ENCODE data around the gene VPS37B. TPM values are rescaled to one million over a fixed set of nuclear protein-coding genes. Genes with fewer than 3 reads are reported as not detected.
"Not testable (repeated sequence)": the region's sequence is repeated elsewhere in the genome, so short reads cannot be mapped to it uniquely, and the experiment has no call there.

VPS37B gene
- 10 to 100 TPM; 39.5 to 70.1 (median 43.6) TPM for polyA plus RNA-seq

DNA sequence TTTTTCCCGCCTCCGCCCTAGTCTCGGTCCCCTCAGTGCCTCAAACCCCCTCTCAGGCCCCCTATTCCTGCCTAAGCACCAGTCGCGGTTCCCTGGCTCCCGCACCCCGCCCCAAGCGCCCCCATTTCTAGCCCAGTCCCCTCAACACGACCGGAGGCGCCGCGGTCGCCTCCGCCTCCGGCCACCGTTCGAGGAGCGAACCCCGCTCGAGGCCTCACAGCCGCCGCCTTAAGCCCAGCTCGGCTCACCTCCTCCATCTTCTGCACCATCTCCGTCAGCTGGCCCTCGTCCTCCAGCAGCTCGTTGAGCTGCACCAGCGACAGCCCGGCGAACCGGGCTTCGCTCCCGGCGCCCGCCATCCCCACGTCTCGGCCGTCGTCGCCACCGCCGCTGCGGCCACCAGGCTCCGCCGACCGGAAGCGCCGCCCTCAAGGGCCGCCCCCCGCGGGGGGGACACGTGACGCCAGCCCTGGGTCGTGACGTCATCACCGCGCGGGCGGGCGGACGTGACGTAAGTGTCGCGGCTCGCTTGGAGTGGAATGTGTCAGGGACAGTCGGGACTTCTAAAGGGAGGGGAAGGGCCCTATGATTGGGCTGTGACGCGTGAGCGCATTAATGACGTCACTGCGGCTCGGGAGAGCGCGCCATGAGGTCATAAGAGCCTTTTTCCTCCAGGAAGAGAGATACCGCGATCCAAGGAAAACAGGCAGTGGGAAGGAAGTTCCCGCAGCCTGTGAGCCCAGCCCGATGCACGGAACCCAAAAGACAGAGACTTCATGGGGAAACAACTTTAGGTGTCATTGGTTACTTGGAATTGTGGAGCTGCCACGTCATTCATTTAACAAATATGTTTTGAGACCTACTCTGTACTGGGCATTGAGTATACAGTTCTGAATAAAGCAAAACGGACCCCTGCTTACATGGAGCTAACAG is at the start of gene VPS37B:
Gene VPS37B (minus strand): TSS at position 421 of the 933 bp plus-strand sequence. CDS start 62 bp downstream, at position 359.
- H3K9me3 Mint-ChIP-seq: no peaks in the 10 kb centered on the region
- peak within 1 kb of the TSS; percentile 94 to 99 (median 97) for H3K4me3 Mint-ChIP-seq
- H3K4me1 Mint-ChIP-seq: peaks cover 91 to 97% of the 10 kb centered on the region in 2 donors
- peaks cover 18 to 45% (median 26%) of the 10 kb centered on the region in 3 donors for H3K27me3 Mint-ChIP-seq (ENCODE audit: low read depth in 3 of 3)
- peak within 1 kb of the TSS; percentile 99 to 100 (median 100) for H3K27ac Mint-ChIP-seq
- no peaks in the 10 kb centered on the region for H3K36me3 Mint-ChIP-seq
- peak; percentile 96 to 98 (median 97) for DNase-seq

- peaks cover 2 to 13% (median 11%) of the 10 kb centered on the region in 3 donors for H3K27me3 Mint-ChIP-seq (ENCODE audit: low read depth in 3 of 3)
- H3K9me3 Mint-ChIP-seq: peaks cover 0 to 2% (median 0%) of the 10 kb centered on the region in 6 donors
- H3K27ac Mint-ChIP-seq: peak overlapping the region in 5 of 6 donors; percentile 11 to 95 (median 84)
- H3K4me3 Mint-ChIP-seq: peak overlapping the region in 1 of 5 donors; percentile 24
- no peak for DNase-seq
- H3K36me3 Mint-ChIP-seq: no peaks in the 10 kb centered on the region
- H3K4me1 Mint-ChIP-seq: peaks cover 67 to 69% of the 10 kb centered on the region in 2 donors
These were observed 49.0 kb upstream of the VPS37B start for GRCh38 chr12:122944605-122945592.

DNA sequence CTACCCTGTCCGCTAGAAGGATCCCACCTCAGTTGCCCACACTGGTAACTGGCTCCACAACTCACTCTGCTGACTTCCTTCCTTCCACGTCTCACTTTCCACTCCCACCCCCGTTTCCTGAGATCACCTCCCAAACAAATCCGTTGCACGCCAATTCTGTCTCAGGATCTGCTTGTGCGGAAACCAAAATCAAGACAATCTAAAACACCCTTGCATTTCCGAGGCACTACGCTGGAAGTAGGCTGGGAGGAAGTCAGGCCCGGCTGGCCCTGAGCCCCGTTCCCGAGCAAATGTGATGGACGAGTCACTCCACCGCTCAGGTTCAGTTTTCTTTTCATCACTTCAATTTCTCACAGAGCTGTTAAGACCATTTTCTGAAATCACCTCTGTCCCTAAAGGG is 47.3 kb upstream of the VPS37B start:
- peaks cover 0 to 2% (median 0%) of the 10 kb centered on the region in 6 donors for H3K9me3 Mint-ChIP-seq
- H3K27ac Mint-ChIP-seq: peak overlapping the region; percentile 87 to 96 (median 89)
- H3K4me1 Mint-ChIP-seq: peaks cover 65 to 69% of the 10 kb centered on the region in 2 donors
- peak in 2 of 3 donors; percentile 23 to 29 for DNase-seq
- peak overlapping the region; percentile 60 to 93 (median 74) for H3K4me3 Mint-ChIP-seq
- H3K27me3 Mint-ChIP-seq (ENCODE audit: low read depth in 3 of 3): peaks cover 2 to 13% (median 11%) of the 10 kb centered on the region in 3 donors
- peaks cover 0 to 4% (median 0%) of the 10 kb centered on the region in 3 donors for H3K36me3 Mint-ChIP-seq

DNA sequence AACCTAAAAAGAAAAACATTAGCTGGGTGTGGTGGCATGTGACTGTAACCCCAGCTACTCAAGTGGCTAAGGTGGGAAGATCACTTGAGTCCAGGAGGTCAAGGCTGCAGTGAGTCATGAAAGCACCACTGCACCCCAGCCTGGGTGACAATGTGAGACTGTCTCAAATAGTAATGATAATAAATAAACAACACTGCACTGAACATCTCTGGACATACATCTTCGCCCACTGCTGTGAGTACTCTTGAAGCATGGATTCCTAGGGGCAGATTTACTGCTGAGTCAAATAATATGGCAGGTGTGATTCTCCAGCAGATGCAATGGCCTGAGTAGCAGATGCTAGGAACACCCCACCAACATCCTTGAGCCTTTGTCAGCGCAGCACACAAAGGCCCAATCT is 46.7 kb upstream of the VPS37B start:
- H3K36me3 Mint-ChIP-seq: peaks cover 0 to 4% (median 0%) of the 10 kb centered on the region in 3 donors
- H3K9me3 Mint-ChIP-seq: peaks cover 0 to 2% (median 0%) of the 10 kb centered on the region in 6 donors
- H3K4me3 Mint-ChIP-seq: peak overlapping the region; percentile 60 to 93 (median 74)
- H3K27ac Mint-ChIP-seq: peak overlapping the region; percentile 87 to 96 (median 89)
- peaks cover 59 to 63% of the 10 kb centered on the region in 2 donors for H3K4me1 Mint-ChIP-seq
- peak; percentile 70 to 75 (median 72) for DNase-seq
- peaks cover 2 to 15% (median 15%) of the 10 kb centered on the region in 3 donors for H3K27me3 Mint-ChIP-seq (ENCODE audit: low read depth in 3 of 3)

DNA sequence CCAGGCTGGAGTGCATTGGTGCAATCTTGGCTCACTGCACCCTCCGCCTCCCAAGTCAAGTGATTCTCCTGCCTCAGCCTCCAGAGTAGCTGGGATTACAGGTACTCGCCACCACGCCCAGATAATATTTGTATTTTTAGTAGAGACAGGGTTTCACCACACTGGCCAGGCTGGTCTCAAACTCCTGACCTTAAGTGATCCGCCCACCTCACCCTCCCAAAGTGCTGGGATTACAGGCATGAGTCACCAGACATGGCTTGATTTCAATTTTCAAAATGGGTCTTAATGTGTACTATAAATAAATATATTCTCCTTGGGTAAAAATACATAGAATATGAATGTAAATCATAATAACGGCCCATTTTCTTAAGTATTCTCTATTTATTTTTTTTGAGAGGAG is 45.4 kb upstream of the VPS37B start:
- peak overlapping the region in 2 of 6 donors; percentile 40 to 89 for H3K27ac Mint-ChIP-seq
- not testable (repeated sequence) for H3K9me3 Mint-ChIP-seq; H3K27me3 Mint-ChIP-seq (ENCODE audit: low read depth in 3 of 3)

GRCh38 chr12:122939125-122939524 is 43.2 kb upstream of the VPS37B start:
- Mint-ChIP-seq H3K27me3 (ENCODE audit: low read depth in 3 of 3) (peaks cover 2 to 10% (median 9%) of the 10 kb centered on the region in 3 donors), H3K36me3 (peaks cover 0 to 4% (median 0%) of the 10 kb centered on the region in 3 donors), H3K9me3 (peaks cover 0 to 2% (median 0%) of the 10 kb centered on the region in 6 donors), H3K27ac (peak overlapping the region in 2 of 6 donors; percentile 65 to 86), H3K4me3 (no peak overlapping the region), H3K4me1 (peaks cover 36 to 38% of the 10 kb centered on the region in 2 donors)
- DNase-seq: no peak

More for the DNA sequence above, 45.4 kb upstream of the VPS37B start:
- H3K4me1 Mint-ChIP-seq: peaks cover 46 to 50% of the 10 kb centered on the region in 2 donors
- DNase-seq, H3K4me3 Mint-ChIP-seq, H3K36me3 Mint-ChIP-seq: not testable (repeated sequence)

DNA sequence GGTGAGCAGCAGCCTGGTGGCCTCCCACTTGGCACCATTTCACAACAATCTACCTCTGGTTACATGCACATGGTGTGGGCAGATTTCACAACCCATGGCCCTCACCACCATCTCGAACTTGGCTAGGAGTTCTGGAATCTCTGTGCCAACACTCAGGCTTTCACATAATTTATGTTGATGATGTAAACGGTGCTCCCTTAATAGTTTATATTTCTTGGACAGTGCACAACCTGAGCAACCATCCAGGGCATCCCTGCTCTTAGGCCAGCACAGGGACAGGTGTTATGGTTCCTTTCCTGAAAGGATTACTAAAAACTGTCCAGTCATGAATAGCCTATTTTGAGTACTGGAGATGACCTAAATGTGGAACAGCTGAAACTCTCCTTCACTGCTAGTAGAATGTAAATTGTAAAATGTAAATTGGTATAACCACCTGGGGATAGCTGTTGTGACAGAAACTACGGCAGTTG is 41.7 kb upstream of the VPS37B start:
- Mint-ChIP-seq H3K27me3 (ENCODE audit: low read depth in 3 of 3) (peaks cover 2 to 7% (median 4%) of the 10 kb centered on the region in 3 donors), H3K36me3 (peaks cover 0 to 4% (median 0%) of the 10 kb centered on the region in 3 donors), H3K9me3 (no peaks in the 10 kb centered on the region)

GRCh38 chr12:122935318-122935717 is 39.4 kb upstream of the VPS37B start:
- H3K9me3 Mint-ChIP-seq: no peaks in the 10 kb centered on the region
- peaks cover under 1 to 2% of the 10 kb centered on the region in 2 donors for H3K4me1 Mint-ChIP-seq
- H3K36me3 Mint-ChIP-seq: peaks cover 0 to 4% (median 0%) of the 10 kb centered on the region in 3 donors
- peaks cover 2 to 3% (median 2%) of the 10 kb centered on the region in 3 donors for H3K27me3 Mint-ChIP-seq (ENCODE audit: low read depth in 3 of 3)
- H3K27ac Mint-ChIP-seq: no peak overlapping the region
- H3K4me3 Mint-ChIP-seq: no peak overlapping the region
- no peak for DNase-seq

More for the DNA sequence above, 41.7 kb upstream of the VPS37B start:
- H3K27ac Mint-ChIP-seq: peak overlapping the region in 2 of 6 donors; percentile 40 to 53
- DNase-seq: no peak
- H3K4me1 Mint-ChIP-seq: peaks cover 22 to 23% of the 10 kb centered on the region in 2 donors
- no peak overlapping the region for H3K4me3 Mint-ChIP-seq

DNA sequence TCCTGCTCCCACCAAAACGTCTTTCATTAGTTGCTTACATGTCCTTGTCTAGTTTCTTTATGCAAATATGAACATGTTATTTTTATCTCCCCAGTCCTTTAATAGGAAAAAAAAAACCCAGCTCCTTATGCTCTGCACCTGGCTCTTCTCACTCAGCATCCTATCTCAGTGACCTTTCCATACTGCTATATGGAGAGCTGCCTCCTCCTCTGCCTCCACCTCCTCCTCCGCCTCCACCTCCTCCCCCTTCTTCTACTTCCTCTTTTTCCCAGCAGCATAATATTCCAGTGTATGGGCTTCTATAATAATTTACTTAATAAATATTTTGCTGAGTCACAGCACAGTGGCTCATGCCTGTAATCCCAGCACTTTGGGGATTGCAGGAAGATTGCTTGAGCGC is 38.8 kb upstream of the VPS37B start:
- H3K4me3 Mint-ChIP-seq: no peak overlapping the region
- no peak overlapping the region for H3K27ac Mint-ChIP-seq
- H3K4me1 Mint-ChIP-seq: peaks cover 0 to 2% of the 10 kb centered on the region in 2 donors
- H3K9me3 Mint-ChIP-seq: no peaks in the 10 kb centered on the region
- peaks cover 2 to 3% (median 2%) of the 10 kb centered on the region in 3 donors for H3K27me3 Mint-ChIP-seq (ENCODE audit: low read depth in 3 of 3)
- peaks cover 0 to 4% (median 0%) of the 10 kb centered on the region in 3 donors for H3K36me3 Mint-ChIP-seq
- DNase-seq: no peak

DNA sequence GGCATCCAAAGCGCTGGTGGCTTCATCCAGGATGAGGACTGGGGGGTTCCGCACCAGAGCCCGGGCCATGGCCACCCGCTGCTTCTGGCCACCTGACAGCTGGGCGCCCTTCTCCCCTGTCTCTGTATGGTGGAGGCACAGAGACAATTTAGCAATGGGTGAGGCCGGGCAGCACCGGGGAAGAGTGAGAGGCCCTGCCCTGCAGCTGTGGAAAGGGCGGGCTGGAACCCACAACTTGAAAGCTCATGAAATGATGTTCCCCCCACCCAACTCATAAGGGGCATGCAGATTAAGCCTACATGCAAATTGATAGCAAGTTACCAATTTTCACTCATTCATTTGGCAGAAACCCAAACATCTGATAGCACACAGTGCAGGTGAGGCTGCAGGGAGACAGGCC is 36.3 kb upstream of the VPS37B start:
- no peaks in the 10 kb centered on the region for H3K9me3 Mint-ChIP-seq

DNA sequence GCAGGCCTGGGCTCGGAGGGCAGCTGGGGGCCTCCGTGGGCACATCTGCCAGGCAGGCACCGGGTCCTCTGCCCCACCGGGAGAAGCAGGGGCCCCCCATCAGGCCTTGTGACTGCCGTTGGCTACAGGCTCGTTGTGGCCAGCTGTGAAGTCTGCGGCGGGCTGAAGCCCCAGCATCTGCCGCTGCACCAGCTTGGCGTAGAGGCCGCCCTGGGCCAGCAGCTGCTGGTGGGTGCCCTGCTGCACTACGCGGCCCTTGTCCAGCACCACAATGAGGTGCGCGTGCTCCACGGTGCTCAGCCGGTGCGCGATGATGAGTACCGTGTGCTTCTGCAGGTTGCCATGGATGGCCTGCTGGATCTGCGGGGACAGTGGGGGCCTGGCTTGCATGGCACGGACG is 33.9 kb upstream of the VPS37B start:
- Mint-ChIP-seq H3K27me3 (ENCODE audit: low read depth in 3 of 3) (no peaks in the 10 kb centered on the region), H3K9me3 (no peaks in the 10 kb centered on the region), H3K4me3 (no peak overlapping the region), H3K27ac (no peak overlapping the region), H3K36me3 (no peaks in the 10 kb centered on the region), H3K4me1 (peaks cover 7 to 8% of the 10 kb centered on the region in 2 donors)
- DNase-seq: no peak

More for the DNA sequence above, 36.3 kb upstream of the VPS37B start:
- Mint-ChIP-seq H3K4me1 (peaks cover 6 to 7% of the 10 kb centered on the region in 2 donors), H3K27me3 (ENCODE audit: low read depth in 3 of 3) (peaks cover 0 to 2% (median 0%) of the 10 kb centered on the region in 3 donors), H3K4me3 (no peak overlapping the region), H3K36me3 (no peaks in the 10 kb centered on the region), H3K27ac (no peak overlapping the region)
- DNase-seq: no peak

GRCh38 chr12:122929148-122929538 is 33.2 kb upstream of the VPS37B start:
- H3K27me3 Mint-ChIP-seq (ENCODE audit: low read depth in 3 of 3): no peaks in the 10 kb centered on the region
- H3K9me3 Mint-ChIP-seq: no peaks in the 10 kb centered on the region
- DNase-seq: no peak
- H3K4me1 Mint-ChIP-seq: peaks cover 7 to 8% of the 10 kb centered on the region in 2 donors
- H3K27ac Mint-ChIP-seq: no peak overlapping the region
- no peaks in the 10 kb centered on the region for H3K36me3 Mint-ChIP-seq
- no peak overlapping the region for H3K4me3 Mint-ChIP-seq
